GM19193 (cell line): Measurements from ENCODE around the gene GAL3ST3.

ENCODE experiments used
- POLR2A ChIP-seq: IDR thresholded peaks from 4 replicates; pipeline ENCODE4 v1.6.1; 2011; ENCODE audit not compliant: insufficient read depth, insufficient read length; ENCODE audit errors: extremely low read depth

GAL3ST3 gene

DNA sequence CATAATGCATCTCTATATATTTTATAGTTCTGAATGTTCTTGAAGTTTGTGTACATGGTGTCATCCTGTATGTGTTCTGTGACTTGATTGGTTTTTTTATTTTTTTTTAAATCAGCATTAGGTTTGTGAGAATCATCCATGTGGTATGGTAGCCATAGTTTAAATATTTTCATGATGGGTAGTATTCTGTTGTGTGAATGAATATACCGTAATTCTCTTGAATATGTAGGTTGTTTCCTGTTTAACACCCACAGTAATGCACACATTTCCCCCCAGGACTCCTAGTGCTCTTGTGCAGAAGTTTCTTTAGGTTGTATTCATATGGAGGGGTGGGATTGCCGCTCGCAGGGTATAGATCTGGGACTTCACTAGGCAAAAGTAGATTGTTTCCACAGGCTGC is 23.1 kb upstream of the GAL3ST3 start:
- TF ChIP-seq POLR2A: no peak

DNA sequence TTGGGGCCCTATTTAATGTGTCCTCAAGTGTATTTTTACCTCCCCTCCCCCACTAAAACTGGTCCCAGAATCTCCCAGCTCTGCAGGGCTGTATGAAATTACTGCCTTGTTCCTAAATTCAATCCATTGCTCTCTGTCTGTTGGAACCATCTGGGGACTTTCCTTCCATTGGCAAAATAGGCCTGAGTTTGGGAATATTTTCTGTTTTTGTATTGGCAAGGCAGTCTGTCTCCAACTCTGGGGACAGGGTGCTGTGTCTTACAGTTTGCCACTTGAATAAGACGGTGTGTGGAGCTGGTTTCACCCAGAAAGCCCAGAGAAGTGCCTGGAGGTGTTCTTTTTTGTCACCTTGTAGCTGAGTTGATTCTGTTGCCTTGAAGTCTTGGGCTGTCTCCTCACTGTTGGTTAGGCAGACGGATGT is 22.4 kb upstream of the GAL3ST3 start:
- TF ChIP-seq POLR2A: no peak

DNA sequence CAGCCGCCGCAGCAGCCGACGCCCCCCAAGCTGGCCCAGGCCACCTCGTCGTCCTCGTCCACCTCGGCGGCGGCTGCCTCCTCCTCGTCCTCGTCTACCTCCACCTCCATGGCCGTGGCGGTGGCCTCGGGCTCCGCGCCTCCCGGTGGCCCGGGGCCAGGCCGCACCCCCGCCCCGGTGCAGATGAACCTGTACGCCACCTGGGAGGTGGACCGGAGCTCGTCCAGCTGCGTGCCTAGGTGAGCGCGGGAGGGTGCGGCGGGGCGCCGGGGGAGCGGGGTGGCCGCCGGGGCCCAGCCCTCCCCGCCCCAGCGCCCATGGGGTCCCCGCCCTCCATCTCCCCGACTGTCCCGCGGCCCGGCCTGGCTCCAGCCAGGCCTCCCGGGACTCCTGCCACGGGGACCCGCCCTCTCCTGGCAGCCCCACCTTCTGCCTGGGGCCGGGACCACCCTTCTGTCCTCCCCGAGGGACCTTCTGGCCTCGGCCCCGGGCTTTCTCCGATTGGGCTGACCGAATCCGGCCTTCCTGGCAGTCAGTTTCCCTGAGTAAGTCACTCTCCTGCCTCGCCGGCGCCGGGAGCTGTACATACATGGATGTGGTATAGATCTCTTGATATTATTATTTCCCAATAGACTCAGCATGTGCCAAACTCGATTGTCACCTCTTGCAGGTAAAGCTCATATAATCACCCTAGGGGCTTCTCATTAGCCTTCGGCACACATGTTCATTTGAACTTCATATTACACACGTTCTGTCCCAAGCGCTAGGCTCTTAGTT is 21.8 kb upstream of the GAL3ST3 start:
- TF ChIP-seq POLR2A: no peak

DNA sequence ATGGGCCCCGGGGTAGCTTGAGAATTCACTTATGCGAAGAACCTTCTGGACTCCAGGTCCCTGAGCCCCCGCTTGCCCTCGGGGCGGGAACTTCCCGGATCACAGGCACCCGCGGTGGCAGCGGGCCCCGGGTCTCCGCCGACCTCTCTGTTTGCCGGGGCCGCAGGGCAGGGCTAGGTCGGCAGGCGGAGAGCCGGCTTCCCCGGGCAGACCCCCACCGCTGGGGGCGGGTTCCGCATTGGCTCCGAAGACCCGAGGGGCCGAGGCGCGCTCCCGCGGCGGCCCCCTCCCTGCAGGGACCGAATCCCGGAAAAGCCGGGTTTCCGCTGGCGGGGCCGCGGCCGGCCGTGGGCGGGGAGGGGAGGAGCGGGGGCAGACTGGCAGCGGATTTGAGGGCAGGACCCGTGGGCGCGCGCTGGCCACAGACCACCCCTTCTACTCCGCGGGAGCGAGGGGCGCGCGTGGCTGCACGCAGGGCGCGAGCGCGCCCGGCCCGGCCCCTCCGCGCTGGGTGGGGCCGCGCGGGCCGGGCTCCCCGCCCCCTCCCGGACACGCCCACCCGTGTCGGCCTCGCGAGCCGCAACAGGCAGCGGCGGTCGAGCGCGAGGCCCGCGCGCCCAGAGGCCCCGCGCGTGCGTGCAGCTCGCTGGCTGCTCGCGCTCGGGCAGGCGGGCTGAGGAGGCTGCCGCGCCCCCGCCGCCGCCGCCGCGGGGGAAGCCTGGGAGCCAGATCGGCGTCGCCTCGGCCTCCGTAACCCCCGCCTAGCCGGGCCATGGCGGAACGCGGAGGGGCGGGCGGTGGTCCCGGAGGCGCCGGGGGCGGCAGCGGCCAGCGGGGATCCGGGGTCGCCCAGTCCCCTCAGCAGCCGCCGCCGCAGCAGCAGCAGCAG is 21.0 kb upstream of the GAL3ST3 start, which contains the start of gene PACS1:
Gene PACS1 (plus strand): TSS at position 558 of the 889 bp plus-strand sequence. CDS start 215 bp downstream, at position 773.
- peak; percentile 58 for TF ChIP-seq POLR2A

DNA sequence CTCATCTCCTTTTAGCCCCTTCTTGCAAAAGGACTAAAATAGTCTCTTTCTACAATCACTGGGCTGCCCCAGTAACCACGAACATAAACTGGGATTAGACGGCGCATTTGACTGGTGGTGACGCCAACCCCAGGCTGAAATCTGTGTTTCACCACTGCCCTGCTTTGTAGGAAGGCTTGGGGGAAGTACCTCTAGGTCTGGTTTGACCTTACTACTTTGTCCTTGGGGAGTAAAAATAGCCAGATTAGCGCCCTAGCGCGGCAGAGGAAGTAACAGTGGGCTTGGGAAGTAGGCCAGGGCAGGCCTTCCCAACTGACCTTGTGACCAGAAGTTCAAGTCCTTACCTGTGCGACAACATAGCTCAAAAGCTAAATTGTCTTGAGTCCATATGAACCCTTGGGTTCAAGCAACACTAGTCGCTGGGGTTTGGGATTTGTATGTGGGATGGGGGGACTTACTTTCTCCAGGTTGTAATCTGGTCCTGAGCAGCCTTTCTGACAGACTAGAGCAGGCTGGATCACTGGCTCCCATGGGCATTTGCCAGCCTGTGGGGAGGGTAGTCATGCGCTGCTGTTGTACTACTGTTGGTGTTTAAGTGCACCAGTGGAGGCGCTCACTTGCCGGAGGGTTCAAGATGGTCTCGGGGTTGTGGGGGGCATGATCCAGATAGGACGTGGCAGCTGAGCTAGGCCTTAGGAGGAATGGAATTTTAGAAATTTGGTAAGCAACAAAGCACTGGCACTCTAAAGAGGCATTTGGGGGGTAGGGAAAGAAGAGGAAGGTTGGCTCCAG is 20.2 kb upstream of the GAL3ST3 start:
- TF ChIP-seq POLR2A: no peak

DNA sequence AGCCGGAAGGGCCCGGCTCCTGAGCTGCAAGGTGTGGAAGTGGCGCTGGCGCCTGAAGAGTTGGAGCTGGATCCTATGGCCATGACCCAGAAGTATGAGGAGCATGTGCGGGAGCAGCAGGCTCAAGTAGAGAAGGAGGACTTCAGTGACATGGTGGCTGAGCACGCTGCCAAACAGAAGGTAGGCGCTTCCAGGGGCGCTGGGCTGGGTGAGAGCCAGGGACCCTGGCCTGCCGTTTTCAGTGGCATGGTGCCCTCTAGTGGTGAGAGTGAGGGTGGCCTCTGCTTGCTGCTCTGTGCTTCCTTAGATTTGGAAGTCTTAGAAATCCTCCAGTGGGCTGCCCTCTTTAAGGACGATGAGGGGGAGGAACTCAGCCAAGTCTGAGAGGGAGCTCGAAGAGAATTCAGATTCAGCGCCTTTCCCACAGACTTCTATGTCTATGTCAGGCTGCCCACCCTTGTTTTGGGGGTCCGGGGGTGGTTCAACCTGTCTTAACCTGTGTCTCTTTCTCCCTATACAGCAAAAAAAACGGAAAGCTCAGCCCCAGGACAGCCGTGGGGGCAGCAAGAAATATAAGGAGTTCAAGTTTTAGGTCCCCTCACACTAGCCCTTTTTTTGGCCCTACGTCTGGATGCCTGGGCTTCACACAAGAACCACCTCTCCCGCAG is 19.3 kb upstream of the GAL3ST3 start:
- no peak for TF ChIP-seq POLR2A

DNA sequence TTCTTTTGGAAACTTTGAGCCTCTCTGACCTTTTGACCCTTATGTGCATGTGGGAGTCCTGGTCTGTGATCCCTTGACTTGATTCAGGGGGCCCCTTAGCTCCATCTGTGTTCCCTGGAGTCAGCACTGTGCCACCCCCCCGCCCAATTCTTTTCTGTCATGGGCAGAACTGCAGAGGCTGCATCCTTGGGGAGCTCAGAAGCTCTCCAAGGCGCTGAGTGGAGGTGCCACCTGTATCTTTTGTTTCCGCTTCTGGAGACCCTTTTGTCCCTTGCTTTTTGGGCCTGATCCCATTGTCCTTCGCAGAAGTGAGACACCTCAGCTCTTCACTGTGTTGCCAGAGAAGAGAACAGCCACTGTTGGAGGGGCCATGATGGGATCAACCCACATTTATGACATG is 18.7 kb upstream of the GAL3ST3 start:
- TF ChIP-seq POLR2A: no peak

DNA sequence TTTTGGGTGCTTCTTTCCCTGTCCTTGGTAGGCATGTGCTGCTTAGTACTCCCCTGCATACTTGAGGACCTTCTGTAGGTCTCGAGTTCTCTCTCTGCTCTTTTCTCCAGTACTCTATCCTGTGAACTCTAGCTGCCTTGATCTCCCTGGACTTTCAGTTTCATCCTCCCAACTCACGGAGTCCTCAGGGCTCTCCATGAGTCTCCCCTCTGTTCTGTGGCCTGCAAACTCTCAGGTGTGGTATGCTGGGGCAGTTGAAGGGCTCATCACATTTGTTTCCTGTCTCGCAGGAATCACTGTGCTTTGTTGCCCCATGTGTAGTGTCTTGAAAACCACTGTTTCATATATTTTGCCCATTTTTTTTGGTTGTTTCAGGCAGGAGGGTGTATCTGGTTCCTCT is 17.8 kb upstream of the GAL3ST3 start:
- no peak for TF ChIP-seq POLR2A

DNA sequence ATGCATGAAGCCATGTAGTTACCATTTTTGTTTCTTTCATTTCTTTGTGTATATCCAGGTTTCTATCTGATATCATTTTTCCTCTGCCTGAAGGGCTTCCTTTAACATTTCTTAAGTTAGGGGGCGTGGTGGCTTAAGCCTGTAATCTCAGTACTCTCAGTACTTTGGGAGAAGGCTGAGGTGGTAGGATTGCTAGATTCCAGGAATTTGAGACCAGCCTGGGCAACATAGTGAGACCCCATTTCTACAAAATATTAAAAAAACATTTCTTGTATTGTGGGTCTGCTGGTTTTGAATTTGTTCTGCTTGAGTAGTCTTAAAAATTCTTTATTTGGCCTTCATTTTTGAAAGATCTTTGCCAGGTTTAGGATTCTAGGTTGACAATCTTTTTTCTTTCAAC is 15.6 kb upstream of the GAL3ST3 start:
- no peak for TF ChIP-seq POLR2A

DNA sequence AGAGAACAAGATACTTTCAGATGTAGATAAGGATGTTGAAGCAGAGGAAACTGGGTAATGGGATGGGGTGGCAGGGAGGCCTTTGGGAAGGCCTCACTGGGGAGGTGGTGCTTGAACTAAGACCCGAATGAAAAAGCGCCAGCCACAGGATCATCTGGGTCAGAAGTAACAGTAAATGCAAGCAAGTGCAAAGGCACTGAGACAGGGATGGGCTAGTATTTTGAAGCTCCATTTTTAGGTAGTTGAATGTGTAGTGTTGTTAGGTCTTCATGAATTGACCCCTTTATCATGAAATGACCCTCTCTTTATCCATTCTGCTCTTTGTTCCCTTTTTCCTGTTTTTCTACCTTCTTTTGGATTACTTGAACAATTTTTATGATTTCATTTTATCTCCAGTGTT is 14.9 kb upstream of the GAL3ST3 start:
- no peak for TF ChIP-seq POLR2A

DNA sequence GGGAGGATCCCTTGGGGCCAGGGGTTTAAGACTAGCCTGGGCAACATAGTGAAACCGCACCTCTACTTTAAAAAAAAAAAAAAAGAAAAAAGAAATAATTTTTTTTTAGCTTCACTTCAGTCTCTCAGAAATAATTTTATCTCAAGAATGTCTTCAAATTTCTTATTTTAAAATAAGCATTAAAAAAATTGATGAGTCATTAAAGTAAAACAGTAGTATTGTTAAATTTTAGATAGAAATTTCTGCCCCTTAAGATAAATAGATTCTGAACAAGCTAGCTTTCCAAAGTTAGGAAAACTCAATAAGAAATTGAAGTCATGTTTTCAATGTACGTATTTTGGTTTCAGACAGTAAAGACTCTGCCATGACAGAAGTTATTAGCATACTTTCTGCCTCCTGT is 13.4 kb upstream of the GAL3ST3 start:
- TF ChIP-seq POLR2A: no peak

DNA sequence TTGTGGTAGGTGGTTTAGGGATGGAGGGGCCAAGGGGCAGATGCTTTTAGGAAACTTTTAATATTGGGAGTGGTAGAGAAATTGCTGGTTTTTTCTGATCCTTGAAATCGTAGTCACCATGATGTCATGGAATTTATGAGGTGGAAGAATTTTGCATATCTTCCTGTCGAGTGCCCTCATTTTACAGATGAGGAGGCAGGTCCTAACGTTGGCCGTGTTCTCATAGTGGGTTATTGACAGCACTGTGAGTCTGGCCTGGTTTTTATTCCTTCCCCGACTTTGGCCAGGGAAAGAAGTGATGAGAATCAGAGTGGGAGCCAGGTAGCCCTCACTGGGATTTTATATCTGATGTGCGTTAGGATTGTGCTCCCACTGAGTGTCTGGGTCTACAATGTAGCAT is 12.3 kb upstream of the GAL3ST3 start:
- TF ChIP-seq POLR2A: no peak

DNA sequence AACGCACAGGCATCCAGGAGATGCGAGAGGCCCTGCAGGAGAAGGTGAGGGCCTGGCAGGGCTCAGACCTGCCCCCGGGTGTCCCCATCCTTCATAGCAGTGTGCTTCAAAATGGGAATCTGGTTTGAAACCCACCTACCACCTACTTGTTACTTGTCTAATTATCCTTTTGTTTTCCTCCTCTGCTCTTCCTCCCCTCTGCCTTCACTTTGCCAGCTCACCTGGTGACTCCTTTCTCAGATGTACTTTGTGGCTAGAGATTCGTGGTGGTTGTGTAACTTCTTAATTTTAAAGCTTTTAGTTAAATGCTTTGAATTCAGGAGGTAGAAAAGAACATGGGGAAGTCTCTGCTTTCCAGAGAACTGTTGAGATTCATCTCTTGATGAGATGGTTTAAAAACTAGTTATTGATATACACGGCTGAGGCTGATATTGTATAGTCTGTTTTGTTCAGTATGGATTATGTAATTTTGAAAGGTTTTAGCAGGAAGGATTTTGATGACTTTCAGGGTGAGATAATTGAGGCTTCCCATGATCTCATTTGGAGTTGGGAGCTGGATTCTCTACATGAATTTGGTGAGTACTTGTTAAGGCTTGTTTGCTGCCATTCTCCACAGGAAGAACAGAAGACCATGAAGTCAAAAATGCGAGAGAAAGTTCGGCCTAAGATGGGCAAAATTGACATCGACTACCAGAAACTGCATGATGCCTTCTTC is 11.2 kb upstream of the GAL3ST3 start:
- no peak for TF ChIP-seq POLR2A

DNA sequence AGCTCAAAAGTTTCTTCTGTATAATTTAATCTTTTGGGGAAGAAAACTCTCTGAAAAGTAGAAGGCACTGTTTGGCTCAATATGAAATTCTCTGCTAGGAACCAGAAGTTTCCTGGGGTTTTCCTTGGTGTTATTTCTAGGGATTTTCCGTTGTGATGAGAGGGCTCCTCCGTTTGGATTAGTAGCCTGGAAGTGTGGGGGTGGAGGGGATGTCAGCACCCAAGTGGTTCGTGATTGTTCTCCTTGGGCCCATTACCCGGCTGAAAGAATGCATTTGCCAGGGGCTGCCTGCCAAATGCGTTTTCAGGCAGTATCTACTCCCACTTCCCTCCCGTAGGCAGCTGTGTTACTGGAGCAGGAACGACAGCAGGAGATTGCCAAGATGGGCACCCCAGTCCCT is 7.5 kb upstream of the GAL3ST3 start:
- no peak for TF ChIP-seq POLR2A

DNA sequence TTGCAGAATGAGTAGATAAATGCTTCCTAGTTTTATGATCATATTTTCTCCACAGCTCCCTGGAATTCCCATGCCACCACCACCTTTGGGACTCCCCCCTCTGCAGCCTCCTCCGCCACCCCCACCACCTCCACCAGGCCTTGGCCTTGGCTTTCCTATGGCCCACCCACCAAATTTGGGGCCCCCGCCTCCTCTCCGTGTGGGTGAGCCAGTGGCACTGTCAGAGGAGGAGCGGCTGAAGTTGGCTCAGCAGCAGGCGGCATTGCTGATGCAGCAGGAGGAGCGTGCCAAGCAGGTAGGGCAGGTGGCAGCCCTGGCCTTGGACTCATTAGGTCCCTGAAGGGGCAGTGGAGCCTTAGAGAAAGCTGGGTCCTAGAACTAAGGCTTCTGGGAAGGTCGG is 6.1 kb upstream of the GAL3ST3 start:
- no peak for TF ChIP-seq POLR2A

DNA sequence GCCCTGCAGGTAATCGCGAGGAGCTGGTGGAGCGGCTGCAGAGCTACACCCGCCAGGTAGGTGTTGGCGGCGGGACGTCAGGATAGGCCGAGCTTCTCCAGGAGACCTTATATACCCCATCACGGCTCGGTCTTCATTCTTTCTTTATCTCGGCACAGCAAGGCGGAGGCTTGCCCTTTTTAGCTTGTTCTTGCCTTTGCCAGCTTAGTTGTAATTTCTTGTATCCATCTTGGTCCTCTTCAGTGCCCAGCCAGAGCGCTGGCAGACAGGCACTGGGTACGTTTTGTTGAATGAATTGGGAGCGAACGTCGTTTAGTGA is 3.7 kb upstream of the GAL3ST3 start:
- TF ChIP-seq POLR2A: no peak
